Middle frontal gyrus (tissue), 1 donor: ENCODE results near the gene RELL2.

ENCODE experiments used
- DNase-seq: peaks from one replicate; pipeline ENCODE4 v3.0.0-alpha.2; 2015; ENCODE audit warnings: low spot score; ENCODE audit errors: extremely low spot score

Gene RELL2

GRCh38 chr5:141649056-141649688 is 12.4 kb downstream of the RELL2 start:
- DNase-seq: no peak

- no peak for DNase-seq
Measured at GRCh38 chr5:141649972-141650371, 13.2 kb downstream of the RELL2 start.

- DNase-seq: no peak
Measured at GRCh38 chr5:141650851-141651727, 14.3 kb downstream of the RELL2 start, which contains the start of gene FCHSD1. Gene FCHSD1, minus strand, starts transcription at chr5:141651418. Its CDS starts 50 bp downstream, at chr5:141651368.

- DNase-seq: no peak
Measured at GRCh38 chr5:141651728-141652105, 14.9 kb downstream of the RELL2 start.

GRCh38 chr5:141654298-141654697 is 17.5 kb downstream of the RELL2 start:
- DNase-seq: no peak

DNA sequence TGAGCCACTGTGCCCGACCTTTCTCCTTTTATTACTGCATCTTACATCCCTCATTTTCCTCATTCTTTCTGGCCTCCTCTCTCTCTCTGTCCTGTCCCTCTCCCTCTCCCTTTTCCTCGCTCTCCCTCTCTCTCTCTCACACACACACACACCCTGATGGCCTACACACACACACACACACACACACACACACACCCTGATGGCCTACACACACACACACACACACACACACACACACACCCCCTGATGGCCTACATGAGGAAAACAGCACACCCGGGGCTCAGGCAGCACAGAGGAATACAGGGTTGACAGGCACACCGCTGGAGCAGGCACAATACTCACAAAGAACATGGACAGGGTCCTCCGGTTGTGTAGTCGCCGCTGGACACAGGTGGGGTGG is 18.2 kb downstream of the RELL2 start:
- DNase-seq: no peak

DNA sequence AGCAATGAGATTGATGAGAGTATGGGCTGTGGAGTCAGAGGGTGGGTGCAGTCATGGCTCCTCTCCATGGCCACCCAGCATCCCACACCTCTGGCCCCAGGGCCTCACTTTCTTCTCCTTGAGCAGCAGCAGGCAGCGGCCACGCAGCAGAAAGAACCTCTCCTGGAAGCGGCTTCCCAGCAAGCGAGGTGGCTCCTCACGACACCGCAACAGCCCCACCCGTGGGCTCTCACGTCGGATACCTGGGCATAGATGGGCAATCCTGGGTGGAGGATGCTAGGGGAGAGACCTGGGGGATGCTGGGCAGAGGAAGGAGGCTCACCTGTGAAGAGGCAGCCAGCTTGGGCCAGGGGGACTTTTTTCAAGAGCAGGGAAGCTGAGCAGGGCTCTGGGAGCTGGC is 19.6 kb downstream of the RELL2 start:
- no peak for DNase-seq

- no peak for DNase-seq
Measured at GRCh38 chr5:141657404-141657803, 20.6 kb downstream of the RELL2 start.

DNA sequence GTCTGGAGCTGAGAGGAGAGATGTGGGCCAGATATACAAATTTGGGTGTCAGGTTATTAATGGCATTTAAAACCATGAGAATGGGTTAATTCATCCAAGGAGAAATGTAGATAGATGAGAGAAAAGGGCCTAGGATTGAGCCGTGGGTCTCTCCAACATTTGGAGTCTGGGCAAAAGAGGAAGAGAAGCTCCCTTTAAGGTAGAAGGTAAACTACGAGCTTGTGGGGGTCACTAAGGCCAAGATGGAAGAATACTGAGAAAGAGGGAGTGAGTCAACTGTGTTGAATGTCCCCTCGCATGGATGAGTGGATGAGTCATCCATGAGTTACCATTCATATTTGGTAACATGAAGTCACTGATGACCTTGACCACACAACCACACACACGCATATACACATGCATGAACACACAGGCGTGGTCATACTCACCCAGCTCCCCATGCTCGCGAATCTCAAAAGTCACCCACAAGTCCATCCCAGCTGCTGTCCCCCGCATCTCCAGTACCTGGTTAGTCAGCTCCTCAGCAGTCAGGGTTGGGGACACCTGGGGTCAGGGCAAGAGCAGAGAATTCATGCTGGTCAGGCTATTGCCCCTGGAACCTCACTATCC is 21.2 kb downstream of the RELL2 start:
- no peak for DNase-seq

DNA sequence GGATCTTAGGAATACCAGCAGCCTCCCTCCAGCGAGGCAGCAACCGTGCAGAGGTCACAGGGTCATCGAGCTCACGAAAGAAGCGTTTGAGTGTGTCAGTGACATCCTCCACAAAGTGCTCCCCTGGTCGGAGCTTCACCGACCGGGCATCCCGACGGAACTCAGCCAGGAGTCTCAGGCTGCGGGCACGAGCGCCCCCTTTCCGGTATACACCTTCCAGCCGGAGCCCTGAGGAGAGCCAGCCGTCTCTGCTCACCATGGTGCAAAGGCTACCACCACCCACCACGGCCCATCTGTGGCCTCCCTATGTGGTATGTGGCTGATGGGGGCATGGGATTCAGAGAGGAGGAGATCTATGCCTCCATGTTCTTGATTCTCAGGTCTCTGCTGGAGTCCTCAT is 25.2 kb downstream of the RELL2 start:
- no peak for DNase-seq

- no peak for DNase-seq
Measured at GRCh38 chr5:141663506-141663905, 26.7 kb downstream of the RELL2 start.

DNA sequence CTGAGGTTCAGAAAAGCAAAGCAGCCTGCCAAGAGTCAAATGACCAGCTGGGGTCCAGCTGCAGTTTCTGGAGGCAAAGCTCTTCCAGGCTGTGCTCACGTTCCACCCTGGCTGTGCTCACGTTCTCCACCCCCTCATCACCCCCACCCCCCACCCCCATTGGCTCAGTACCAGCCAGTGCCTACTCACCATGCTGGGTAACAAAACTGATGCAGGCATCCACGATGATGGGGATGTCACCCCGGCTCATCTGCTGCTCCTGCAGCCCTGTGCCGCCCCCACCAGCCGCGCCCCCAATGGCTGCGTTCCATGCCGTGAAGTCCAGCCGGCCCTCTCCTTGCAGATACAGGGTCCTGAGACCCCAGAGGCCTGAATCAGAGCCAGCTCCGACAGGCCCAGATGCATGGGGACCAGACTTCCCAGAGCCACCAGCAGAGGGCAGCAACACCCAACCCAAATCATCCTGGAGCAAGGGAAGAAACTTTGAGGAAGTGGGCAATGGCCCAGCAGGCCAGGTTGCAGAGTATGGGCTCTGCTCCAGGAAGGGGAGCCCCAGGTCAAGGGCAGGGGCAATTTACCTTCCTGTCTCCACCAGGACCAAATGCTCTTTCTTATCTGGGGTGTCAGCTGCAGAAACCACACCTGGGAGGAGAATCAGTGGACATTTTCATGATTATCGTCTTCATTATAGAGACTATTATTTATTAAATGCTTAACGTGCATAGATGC is 28.1 kb downstream of the RELL2 start:
- DNase-seq: no peak

- DNase-seq: no peak
Measured at GRCh38 chr5:141665995-141666940, 29.5 kb downstream of the RELL2 start.

DNA sequence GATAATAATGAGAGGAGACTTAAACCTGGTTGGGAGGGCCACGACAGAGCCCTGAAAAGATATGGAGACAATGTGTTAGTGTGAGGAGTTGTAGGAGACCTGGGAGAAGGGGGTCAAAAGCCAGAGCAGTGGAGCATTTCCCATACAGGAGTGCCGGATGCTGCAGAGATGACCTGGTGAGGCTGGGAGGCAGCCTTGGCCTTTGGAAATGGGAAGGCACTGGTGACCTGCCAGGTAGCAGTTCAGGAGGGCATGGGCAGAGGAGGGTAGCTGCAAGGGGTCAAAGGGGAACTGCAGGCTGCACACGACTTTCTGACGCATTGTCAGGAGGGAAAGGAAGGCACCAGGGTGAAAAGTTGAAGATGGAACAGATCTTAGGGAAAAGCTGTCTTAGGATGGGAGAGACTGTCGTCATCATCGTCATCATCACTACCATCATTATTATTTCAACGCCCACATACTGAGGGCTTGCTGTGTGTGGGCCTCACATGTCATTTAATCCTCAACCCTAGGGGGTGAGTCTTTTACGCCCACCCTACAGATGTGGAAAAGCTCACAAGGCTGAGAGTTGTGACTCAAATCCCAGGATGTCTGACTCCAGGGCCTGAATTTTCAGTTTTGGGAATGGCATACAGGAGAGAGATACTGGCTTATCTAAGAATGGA is 31.9 kb downstream of the RELL2 start:
- DNase-seq: no peak

- DNase-seq: no peak
Measured at GRCh38 chr5:141669520-141669919, 32.7 kb downstream of the RELL2 start.

- DNase-seq: no peak
Measured at GRCh38 chr5:141672071-141672840, 35.5 kb downstream of the RELL2 start.

GRCh38 chr5:141672841-141673813 is 36.3 kb downstream of the RELL2 start:
- no peak for DNase-seq

GRCh38 chr5:141674747-141675146 is 38.0 kb downstream of the RELL2 start:
- DNase-seq: no peak
